Mucosa of stomach (tissue), 1 donor: ENCODE measurements around the gene CKM.

Experiments used
- H3K27me3 ChIP-seq: one replicate; pipeline ENCODE4 v1.7.0; 2013; ENCODE audit warnings: mild to moderate bottlenecking, low read length; ENCODE audit not compliant: control insufficient read depth, insufficient read depth
- H3K36me3 ChIP-seq: one replicate; pipeline ENCODE4 v1.7.0; 2013; ENCODE audit warnings: low read length; ENCODE audit not compliant: control insufficient read depth, insufficient read depth
- H3K4me1 ChIP-seq: one replicate; pipeline ENCODE4 v1.7.0; 2013; ENCODE audit warnings: mild to moderate bottlenecking, low read length; ENCODE audit not compliant: control insufficient read depth, insufficient read depth
- H3K4me3 ChIP-seq: one replicate; pipeline ENCODE4 v1.7.0; 2013; ENCODE audit warnings: low read length
- H3K9ac ChIP-seq: one replicate; pipeline ENCODE4 v1.7.0; 2013; ENCODE audit warnings: mild to moderate bottlenecking, low read length, moderate library complexity
- H3K9me3 ChIP-seq: one replicate; pipeline ENCODE4 v1.7.0; 2013; ENCODE audit warnings: mild to moderate bottlenecking, low read length, moderate library complexity; ENCODE audit not compliant: control insufficient read depth
- donor health status: Pancreatic carcinoma.

CKM gene

DNA sequence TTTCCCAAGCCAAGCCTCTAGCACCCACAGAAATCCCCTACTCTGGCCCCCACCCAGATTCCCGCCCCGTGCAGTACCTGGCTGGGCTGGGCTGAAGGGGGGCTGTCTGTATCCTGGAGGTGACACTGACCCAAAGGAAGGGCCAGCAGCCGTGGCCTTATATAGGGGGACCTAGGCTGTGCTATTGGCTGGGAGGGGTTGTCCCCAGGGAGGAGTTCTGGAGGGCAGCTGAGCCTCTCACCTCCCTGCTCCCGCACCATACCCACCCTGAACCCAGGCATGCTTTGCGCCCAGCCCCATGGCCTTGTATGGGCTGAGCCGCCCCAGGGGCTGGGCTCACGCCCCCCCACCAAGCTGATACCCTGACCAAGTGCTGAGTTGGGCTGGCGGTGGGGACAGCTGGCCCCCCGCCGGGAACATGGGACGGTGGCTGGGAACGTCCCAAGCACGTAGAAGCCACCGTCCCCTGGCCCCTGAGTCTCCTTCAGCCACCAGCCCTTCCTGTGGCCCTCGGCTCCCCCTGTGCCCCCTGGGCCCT, at the start of gene CKM:
TSS of gene CKM (minus strand) at position 132 of the 538 bp plus-strand sequence. CDS start 3,162 bp downstream, outside the sequence.
- peak within 1 kb of the TSS; percentile 43 for H3K9ac ChIP-seq
- H3K27me3 ChIP-seq, result peaks cover 25% of the 10 kb centered on the region
- H3K9me3 ChIP-seq, result no peaks in the 10 kb centered on the region
- peaks cover 10% of the 10 kb centered on the region for H3K4me1 ChIP-seq
- no peak within 1 kb of the TSS for H3K4me3 ChIP-seq
- no peaks in the 10 kb centered on the region for H3K36me3 ChIP-seq

DNA sequence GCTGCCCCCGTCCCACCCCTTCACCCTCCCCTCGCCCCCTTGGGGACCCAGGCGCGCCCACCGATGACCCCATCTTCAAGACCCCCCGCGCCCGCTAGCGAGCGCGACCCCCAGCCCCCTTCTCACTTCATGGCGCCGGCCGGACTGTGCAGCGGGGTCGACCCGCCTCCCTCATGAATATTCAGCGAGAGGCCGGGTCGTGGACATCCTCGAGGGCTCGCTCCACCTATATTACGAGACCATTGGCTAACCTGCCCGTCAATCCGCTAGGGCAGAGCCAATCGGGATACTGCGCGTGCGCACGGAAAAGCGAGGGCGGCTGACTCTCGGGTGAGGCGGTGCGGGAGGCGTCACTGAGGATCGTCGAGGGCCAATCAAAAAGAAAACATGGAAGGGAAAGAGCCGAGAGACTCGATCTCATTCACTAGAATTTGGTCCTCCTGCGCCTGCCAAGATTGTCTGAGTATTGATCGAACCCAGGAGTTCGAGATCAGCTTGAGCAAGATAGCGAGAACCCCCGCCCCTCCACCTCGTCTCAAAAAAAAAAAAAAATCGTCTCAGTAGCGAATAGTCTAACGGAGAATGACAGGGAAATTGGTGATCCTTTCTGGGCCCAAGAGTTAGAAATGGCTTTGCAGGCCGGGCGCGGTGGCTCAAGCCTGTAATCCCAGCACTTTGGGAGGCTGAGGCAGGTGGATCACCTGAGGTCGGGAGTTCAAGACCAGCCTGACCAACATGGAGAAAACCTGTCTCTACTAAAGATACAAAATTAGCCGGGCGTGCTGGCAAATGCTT, 47.9 kb upstream of the CKM start, which contains the start of gene ERCC2:
TSS of gene ERCC2 (minus strand) at position 164 of the 795 bp plus-strand sequence. CDS start at position 131, 33 bp downstream.
- Histone ChIP-seq H3K9ac (peak within 1 kb of the TSS; percentile 65), H3K27me3 (no peaks in the 10 kb centered on the region), H3K36me3 (no peaks in the 10 kb centered on the region), H3K4me3 (peak within 1 kb of the TSS; percentile 56), H3K4me1 (no peaks in the 10 kb centered on the region), H3K9me3 (no peaks in the 10 kb centered on the region)

DNA sequence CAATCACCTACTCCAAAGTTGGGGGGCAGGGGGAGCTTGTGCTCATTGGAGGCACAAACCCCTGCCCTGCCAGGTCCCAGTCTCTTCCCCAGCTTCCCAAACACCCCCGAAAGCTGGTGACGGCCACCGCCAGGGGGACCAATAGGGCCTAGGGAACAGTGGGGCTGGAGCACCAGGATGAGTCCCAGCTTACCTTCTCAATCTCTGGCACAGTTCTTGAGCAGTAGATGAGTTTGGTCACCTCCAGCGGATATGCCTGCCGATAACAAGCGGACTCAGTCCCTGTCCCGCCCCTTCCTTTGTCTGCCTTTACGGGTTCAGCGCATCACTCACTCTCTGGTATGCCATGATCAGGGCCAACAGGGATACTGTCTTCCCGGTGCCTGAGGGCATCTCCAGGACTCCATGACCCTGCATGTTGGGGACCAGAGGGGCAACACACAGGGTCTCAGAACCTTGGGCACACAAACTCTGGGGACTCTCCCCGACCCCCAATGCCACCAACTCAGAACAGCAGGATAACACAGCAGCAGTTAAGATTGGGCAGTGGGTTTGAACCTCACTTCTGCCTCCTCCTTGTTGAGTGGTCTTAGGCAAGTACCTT, 46.2 kb upstream of the CKM start:
- no peaks in the 10 kb centered on the region for H3K36me3 ChIP-seq
- no peaks in the 10 kb centered on the region for H3K27me3 ChIP-seq
- H3K4me1 ChIP-seq, result no peaks in the 10 kb centered on the region
- no peaks in the 10 kb centered on the region for H3K9me3 ChIP-seq
- no peak overlapping the region for H3K9ac ChIP-seq
- no peak overlapping the region for H3K4me3 ChIP-seq

DNA sequence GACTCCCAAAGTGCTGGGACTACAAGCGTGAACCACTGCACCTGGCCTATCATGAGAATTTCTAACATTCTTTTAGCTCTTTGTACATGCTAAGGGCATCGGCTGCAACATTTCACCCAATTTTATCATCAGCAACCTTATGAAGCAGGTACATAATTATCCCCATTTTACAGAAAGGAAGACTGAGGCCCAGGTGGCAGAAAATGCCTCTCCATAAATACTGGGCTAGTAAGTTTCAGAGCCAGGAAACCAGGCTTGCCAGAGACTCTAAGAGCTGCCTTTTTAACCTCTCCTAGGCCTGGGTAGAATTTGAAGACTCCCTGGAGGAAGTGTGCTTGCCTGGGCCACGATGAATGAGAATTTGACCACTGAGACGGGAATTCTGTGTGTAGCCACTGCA, 45.5 kb upstream of the CKM start:
- Histone ChIP-seq H3K9me3 (no peaks in the 10 kb centered on the region), H3K9ac (no peak overlapping the region), H3K27me3 (no peaks in the 10 kb centered on the region), H3K4me1 (no peaks in the 10 kb centered on the region), H3K4me3 (no peak overlapping the region), H3K36me3 (no peaks in the 10 kb centered on the region)

DNA sequence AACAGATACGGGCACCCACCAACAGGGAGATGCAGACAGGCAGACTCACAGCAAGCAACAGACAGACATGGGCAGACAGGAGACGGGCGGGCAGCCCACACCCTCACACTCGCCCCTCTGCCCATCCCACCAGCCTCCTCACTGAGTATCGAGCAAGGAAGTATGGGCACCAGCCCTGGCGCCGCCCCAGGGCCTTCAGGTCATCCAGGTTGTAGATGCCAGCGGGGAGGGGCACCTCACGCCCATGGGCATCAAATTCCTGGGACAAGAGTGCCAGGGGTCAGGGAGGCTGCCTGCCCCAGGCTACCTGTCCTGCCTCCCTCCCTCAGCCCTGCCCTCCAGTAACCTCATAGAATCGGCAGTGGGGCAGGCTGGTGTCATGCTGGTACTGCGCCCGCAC, 42.0 kb upstream of the CKM start:
- Histone ChIP-seq H3K4me1 (no peaks in the 10 kb centered on the region), H3K36me3 (no peaks in the 10 kb centered on the region), H3K9me3 (no peaks in the 10 kb centered on the region), H3K4me3 (no peak overlapping the region), H3K9ac (no peak overlapping the region), H3K27me3 (no peaks in the 10 kb centered on the region)

DNA sequence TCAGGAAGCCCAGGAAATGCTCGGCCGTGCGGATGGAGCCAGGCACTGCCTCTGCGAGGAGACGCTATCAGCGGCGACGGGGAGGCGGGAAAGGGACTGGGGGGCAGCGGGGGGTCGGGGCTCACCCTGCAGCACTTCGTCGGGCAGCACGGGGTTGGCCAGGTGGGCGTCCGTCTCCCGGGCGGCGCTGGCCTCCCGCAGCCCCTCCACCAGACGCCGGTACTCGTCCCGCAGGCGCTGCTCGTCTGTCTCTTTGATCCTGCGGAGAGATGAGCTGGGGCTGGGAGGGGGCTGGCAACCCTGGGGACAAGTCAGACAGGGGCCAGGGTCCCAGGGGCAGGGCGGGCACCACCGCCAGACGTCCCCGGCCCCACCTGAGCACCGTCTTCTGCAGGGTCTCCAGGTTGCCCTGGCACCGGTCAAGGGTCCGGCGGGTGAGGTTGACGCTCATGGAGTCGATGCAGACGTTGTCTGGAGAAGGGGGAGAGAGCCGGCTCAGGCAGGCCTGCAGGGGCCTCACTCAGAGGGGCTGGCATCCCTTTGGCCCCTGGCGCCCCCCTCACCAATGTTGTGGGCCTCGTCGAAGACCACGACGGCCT, 41.3 kb upstream of the CKM start:
- no peaks in the 10 kb centered on the region for H3K9me3 ChIP-seq
- H3K36me3 ChIP-seq, result no peaks in the 10 kb centered on the region
- no peaks in the 10 kb centered on the region for H3K27me3 ChIP-seq
- H3K4me1 ChIP-seq, result no peaks in the 10 kb centered on the region
- no peak overlapping the region for H3K9ac ChIP-seq
- no peak overlapping the region for H3K4me3 ChIP-seq

DNA sequence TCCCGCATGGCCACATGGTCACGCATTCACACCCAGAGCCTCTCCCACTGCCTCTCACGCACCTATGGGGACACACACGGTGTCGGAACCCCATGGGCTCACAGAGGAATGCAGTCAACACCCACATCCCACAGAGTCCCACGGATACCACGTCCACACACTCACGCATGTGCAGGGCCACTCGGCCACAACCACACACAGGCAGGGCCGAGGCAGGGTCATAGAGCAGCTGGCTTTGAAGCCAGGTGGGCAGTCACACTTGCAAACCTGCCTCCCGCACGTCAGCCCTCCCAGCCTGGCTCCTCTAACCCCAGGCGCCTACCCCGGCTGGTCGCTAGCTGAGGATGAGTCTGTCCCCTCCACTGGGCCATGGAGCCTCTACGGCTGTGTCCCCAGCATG, 39.6 kb upstream of the CKM start:
- no peaks in the 10 kb centered on the region for H3K4me1 ChIP-seq
- no peaks in the 10 kb centered on the region for H3K27me3 ChIP-seq
- H3K36me3 ChIP-seq, result no peaks in the 10 kb centered on the region
- no peaks in the 10 kb centered on the region for H3K9me3 ChIP-seq
- H3K9ac ChIP-seq, result no peak overlapping the region
- no peak overlapping the region for H3K4me3 ChIP-seq

DNA sequence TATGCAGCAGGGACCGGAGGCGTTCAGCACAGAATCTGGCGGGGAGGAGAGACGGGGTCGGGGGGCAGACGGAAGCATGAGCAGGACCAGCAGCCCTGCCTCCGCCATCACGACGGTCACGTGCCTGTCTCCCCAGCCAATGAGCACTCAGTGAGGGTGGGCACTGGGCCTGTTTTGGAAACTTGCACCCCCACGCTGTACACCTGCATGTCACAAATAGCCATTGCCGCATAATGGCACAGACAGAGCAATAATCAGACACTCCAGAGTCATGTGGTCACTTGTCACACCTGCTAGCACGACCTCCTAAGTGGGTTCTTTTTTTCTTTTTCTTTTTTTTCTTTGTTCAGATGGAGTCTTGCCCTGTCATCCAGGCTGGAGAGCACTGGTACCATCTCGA, 38.9 kb upstream of the CKM start:
- Histone ChIP-seq H3K9ac (no peak overlapping the region), H3K27me3 (no peaks in the 10 kb centered on the region), H3K9me3 (no peaks in the 10 kb centered on the region), H3K36me3 (no peaks in the 10 kb centered on the region), H3K4me1 (no peaks in the 10 kb centered on the region), H3K4me3 (no peak overlapping the region)

DNA sequence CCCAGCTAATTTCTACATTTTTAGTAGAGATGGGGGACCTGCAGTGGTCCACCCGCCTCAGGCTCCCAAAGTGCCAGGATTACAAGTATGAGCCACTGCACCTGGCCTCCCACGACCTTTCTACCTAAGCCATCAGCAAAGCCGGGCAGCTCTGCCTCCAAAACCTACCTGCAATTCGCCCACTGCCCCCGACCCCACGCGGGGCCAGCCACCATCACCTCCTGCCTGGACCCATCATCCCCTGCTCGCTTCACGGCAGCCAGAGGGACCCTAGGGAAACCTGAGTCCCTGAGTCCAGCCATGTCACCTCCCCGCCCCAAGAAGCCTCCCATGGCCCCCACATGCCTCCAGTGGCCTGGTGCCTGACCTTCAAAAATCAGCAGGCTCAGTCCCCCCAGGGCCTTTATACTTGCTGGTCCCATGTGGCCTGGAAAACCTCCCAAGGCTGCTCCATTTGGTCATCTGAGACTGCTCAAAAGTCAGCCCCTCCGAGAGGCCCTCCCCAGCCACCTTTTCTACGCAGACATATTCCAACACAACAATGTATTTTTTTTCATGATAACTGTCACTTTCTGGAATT, 35.6 kb upstream of the CKM start:
- no peaks in the 10 kb centered on the region for H3K9me3 ChIP-seq
- H3K4me1 ChIP-seq, result no peaks in the 10 kb centered on the region
- no peak overlapping the region for H3K4me3 ChIP-seq
- no peak overlapping the region for H3K9ac ChIP-seq
- no peaks in the 10 kb centered on the region for H3K36me3 ChIP-seq
- H3K27me3 ChIP-seq, result no peaks in the 10 kb centered on the region

DNA sequence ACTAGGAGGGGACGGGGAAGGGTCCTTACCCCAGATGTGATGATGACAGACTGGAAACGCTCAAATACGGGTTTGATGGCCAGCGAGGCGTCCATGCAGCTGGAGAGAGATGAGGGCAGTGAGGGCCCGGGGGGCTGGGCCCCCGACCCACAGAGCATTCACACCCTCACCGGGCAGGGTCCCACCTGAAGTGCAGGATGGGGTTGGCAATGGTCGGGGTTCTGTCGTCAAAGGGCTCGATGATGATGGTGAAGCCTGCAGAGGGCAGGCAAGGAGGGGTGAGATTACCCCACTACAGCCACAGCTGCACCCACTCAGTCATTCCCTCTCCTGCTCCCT, 34.7 kb upstream of the CKM start:
- no peak overlapping the region for H3K9ac ChIP-seq
- H3K27me3 ChIP-seq, result no peaks in the 10 kb centered on the region
- H3K4me1 ChIP-seq, result no peaks in the 10 kb centered on the region
- H3K4me3 ChIP-seq, result no peak overlapping the region
- no peaks in the 10 kb centered on the region for H3K36me3 ChIP-seq
- no peaks in the 10 kb centered on the region for H3K9me3 ChIP-seq

DNA sequence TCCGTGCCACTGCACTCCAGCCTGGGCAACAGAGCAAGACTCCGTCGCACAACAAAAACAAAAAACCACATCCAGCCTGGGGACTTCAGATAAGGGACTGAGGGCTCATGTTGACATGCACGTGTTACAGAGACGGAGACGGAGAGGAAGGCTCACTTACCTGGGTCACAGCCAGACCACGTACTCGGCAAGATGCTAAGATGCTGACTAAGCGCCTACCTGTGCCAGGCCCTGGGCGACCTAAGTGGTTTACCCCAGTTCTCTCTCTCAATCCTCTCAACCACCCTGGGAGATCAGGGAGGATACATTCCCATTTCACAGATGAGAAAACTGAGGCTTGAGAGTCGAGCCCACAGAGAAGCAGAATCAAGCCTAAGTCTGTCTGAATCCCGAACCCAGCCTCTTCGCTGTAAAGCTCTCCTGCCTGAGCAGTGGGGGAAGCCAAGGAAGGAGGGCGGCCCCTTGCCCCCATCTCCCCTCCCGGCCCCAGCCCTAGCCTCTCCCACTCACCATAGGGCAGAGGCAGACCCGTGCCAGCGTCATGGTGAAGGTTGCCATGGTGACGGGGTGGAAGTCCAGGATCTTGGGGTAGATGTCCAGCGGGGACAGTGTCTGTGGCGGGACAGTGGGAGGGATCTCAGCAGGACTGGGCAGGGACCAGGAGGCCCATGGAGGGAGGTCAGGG, 34.2 kb upstream of the CKM start:
- H3K9ac ChIP-seq, result no peak overlapping the region
- H3K9me3 ChIP-seq, result no peaks in the 10 kb centered on the region
- no peaks in the 10 kb centered on the region for H3K4me1 ChIP-seq
- no peaks in the 10 kb centered on the region for H3K27me3 ChIP-seq
- no peaks in the 10 kb centered on the region for H3K36me3 ChIP-seq
- no peak overlapping the region for H3K4me3 ChIP-seq
